ENCODE results near the gene EIF5B. TPM values are rescaled to one million over a fixed set of nuclear protein-coding genes. Genes with fewer than 3 reads are reported as not detected.

EIF5B gene, protein sequence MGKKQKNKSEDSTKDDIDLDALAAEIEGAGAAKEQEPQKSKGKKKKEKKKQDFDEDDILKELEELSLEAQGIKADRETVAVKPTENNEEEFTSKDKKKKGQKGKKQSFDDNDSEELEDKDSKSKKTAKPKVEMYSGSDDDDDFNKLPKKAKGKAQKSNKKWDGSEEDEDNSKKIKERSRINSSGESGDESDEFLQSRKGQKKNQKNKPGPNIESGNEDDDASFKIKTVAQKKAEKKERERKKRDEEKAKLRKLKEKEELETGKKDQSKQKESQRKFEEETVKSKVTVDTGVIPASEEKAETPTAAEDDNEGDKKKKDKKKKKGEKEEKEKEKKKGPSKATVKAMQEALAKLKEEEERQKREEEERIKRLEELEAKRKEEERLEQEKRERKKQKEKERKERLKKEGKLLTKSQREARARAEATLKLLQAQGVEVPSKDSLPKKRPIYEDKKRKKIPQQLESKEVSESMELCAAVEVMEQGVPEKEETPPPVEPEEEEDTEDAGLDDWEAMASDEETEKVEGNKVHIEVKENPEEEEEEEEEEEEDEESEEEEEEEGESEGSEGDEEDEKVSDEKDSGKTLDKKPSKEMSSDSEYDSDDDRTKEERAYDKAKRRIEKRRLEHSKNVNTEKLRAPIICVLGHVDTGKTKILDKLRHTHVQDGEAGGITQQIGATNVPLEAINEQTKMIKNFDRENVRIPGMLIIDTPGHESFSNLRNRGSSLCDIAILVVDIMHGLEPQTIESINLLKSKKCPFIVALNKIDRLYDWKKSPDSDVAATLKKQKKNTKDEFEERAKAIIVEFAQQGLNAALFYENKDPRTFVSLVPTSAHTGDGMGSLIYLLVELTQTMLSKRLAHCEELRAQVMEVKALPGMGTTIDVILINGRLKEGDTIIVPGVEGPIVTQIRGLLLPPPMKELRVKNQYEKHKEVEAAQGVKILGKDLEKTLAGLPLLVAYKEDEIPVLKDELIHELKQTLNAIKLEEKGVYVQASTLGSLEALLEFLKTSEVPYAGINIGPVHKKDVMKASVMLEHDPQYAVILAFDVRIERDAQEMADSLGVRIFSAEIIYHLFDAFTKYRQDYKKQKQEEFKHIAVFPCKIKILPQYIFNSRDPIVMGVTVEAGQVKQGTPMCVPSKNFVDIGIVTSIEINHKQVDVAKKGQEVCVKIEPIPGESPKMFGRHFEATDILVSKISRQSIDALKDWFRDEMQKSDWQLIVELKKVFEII
- 54.3 TPM for polyA plus RNA-seq (2013, experiment 1 of 2)
- polyA plus RNA-seq (2013, experiment 2 of 2): 55.5 TPM

DNA sequence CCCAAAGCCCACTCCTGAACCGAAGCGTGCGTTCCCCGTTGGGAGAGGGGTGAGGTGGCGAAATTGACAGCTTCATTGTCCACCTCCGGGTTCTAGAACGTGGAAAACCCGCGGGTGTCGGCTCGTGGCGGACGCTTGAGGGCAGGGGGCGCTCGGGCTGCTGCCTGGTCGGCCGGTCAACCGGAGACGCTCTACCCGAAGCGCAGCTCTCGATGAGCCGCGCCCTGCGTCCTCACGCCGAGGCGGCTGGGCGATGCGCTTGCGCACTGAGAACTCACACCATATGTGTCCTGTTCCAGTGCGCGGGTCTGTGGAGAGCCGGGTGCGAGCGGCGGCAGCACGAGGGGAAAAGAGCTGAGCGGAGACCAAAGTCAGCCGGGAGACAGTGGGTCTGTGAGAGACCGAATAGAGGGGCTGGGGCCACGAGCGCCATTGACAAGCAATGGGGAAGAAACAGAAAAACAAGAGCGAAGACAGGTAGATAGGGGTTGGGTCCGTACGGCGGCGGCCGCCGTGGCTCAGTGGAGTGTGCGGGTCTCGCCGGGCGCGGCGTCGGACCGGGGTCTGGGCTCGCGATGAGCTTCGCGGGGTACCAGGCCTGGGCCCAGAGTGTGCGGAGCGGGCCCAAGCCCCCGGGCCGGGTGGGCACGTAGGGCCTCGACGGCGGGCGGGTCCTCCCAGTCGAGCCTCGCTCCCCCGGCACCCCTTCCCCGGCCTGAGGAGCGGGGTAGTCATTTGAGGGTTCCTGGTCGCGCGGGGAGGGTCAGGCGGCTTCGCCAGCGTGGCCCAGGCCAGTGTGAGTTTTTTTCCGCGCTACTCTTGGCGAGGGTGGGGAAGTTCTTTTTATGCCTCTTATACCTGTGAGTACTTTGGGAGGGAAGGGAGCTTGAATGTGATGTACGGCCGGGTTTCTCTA lies at the start of gene EIF5B:
TSS of gene EIF5B (plus strand) at position 277 of the 916 bp plus-strand sequence. CDS start at position 443, 166 bp downstream.
- no peaks in the 10 kb centered on the region for H3K27me3 ChIP-seq (ENCODE audit: control insufficient read depth in 3 of 3, insufficient read depth in 3 of 3, low read depth in 1 of 3, low read length in 3 of 3)
- peak; percentile 93 for DNase-seq (ENCODE audit: low spot score)
- peak within 1 kb of the TSS; percentile 42 for H3K27ac ChIP-seq (replicated peaks; ENCODE audit: low read length)

GRCh38 chr2:99297994-99298393 lies 39.2 kb upstream of the EIF5B start:
- no peaks in the 10 kb centered on the region for H3K4me1 ChIP-seq (ENCODE audit: control insufficient read depth in 2 of 2, insufficient read depth in 1 of 2, low read depth in 1 of 2, low read length in 2 of 2)
- no peak overlapping the region for H3K14ac ChIP-seq (ENCODE audit: low read length)
- no CpG with 5 or more reads among the region's 2 CpGs for WGBS, 2 donors (ENCODE audit: extremely low coverage in 2 of 2, insufficient read length in 2 of 2, insufficient replicate concordance in 1 of 2)
- H2BK120ac ChIP-seq (ENCODE audit: low read depth, low read length): no peak overlapping the region
- H2BK5ac ChIP-seq (ENCODE audit: low read length): no peak overlapping the region
- no peak overlapping the region for H3K4me3 ChIP-seq (ENCODE audit: low read length in 2 of 2)
- no peak overlapping the region for H4K91ac ChIP-seq (ENCODE audit: low read depth, low read length, poor library complexity)
- no peak overlapping the region for H3K4ac ChIP-seq (ENCODE audit: low read length)
- no peak for DNase-seq (ENCODE audit: low spot score)
- H3K9me3 ChIP-seq (replicated peaks in 1 of 2; ENCODE audit: control insufficient read depth in 2 of 2, insufficient read depth in 1 of 2, low read depth in 1 of 2, low read length in 2 of 2): peaks cover 0 to 2% of the 10 kb centered on the region in 2 donors
- no peak overlapping the region for H3K23ac ChIP-seq (ENCODE audit: low read depth, low read length, poor library complexity)
- H3K27ac ChIP-seq (replicated peaks; ENCODE audit: low read length): no peak overlapping the region
- peaks cover 0 to 2% of the 10 kb centered on the region in 2 donors for H3K36me3 ChIP-seq (replicated peaks in 1 of 2; ENCODE audit: control insufficient read depth in 2 of 2, insufficient read depth in 2 of 2, low read length in 2 of 2)
- H3K18ac ChIP-seq (ENCODE audit: low read length): no peak overlapping the region
- H2BK12ac ChIP-seq (ENCODE audit: low read length): no peak overlapping the region
- H2AFZ ChIP-seq (ENCODE audit: low read length): no peak overlapping the region
- H2BK15ac ChIP-seq (ENCODE audit: low read length): no peak overlapping the region
- no peak overlapping the region for H2AK5ac ChIP-seq (ENCODE audit: low read depth, low read length)
- H3K79me1 ChIP-seq (ENCODE audit: low read depth, low read length): no peaks in the 10 kb centered on the region
- H3K4me2 ChIP-seq (ENCODE audit: insufficient read depth, low read length, poor library complexity, severe bottlenecking): no peak overlapping the region
- H4K8ac ChIP-seq (ENCODE audit: low read depth, low read length): no peak overlapping the region
- H3K9ac ChIP-seq (ENCODE audit: low read depth, low read length, poor library complexity): no peak overlapping the region
- H3K27me3 ChIP-seq (ENCODE audit: control insufficient read depth in 3 of 3, insufficient read depth in 3 of 3, low read depth in 1 of 3, low read length in 3 of 3): no peaks in the 10 kb centered on the region

More for the DNA sequence above, at the start of gene EIF5B:
- H2BK120ac ChIP-seq (ENCODE audit: low read depth, low read length): no peak within 1 kb of the TSS
- no peak within 1 kb of the TSS for H2BK5ac ChIP-seq (ENCODE audit: low read length)
- peak within 1 kb of the TSS; percentile 65 for H3K18ac ChIP-seq (ENCODE audit: low read length)
- H2BK12ac ChIP-seq (ENCODE audit: low read length): peak within 1 kb of the TSS; percentile 30
- peaks cover 0 to 14% of the 10 kb centered on the region in 2 donors for H3K36me3 ChIP-seq (replicated peaks in 1 of 2; ENCODE audit: control insufficient read depth in 2 of 2, insufficient read depth in 2 of 2, low read length in 2 of 2)
- peak within 1 kb of the TSS; percentile 94 for H2AFZ ChIP-seq (ENCODE audit: low read length)
- H4K91ac ChIP-seq (ENCODE audit: low read depth, low read length, poor library complexity): no peak within 1 kb of the TSS
- no CpG with 5 or more reads among the region's 87 CpGs for WGBS, 2 donors (ENCODE audit: extremely low coverage in 2 of 2, insufficient read length in 2 of 2, insufficient replicate concordance in 1 of 2)
- H2AK5ac ChIP-seq (ENCODE audit: low read depth, low read length): peak within 1 kb of the TSS; percentile 70
- peak within 1 kb of the TSS; percentile 72 to 99 for H3K4me3 ChIP-seq (ENCODE audit: low read length in 2 of 2)
- H3K4ac ChIP-seq (ENCODE audit: low read length): no peak within 1 kb of the TSS
- H3K14ac ChIP-seq (ENCODE audit: low read length): peak within 1 kb of the TSS; percentile 56
- H2BK15ac ChIP-seq (ENCODE audit: low read length): no peak within 1 kb of the TSS
- peak within 1 kb of the TSS; percentile 88 for H3K4me2 ChIP-seq (ENCODE audit: insufficient read depth, low read length, poor library complexity, severe bottlenecking)
- H4K8ac ChIP-seq (ENCODE audit: low read depth, low read length): no peak within 1 kb of the TSS
- H3K23ac ChIP-seq (ENCODE audit: low read depth, low read length, poor library complexity): peak within 1 kb of the TSS; percentile 91
- no peaks in the 10 kb centered on the region for H3K9me3 ChIP-seq (replicated peaks in 1 of 2; ENCODE audit: control insufficient read depth in 2 of 2, insufficient read depth in 1 of 2, low read depth in 1 of 2, low read length in 2 of 2)
- peak within 1 kb of the TSS; percentile 94 for H3K9ac ChIP-seq (ENCODE audit: low read depth, low read length, poor library complexity)
- peaks cover 6% of the 10 kb centered on the region for H3K79me1 ChIP-seq (ENCODE audit: low read depth, low read length)
- peaks cover 7 to 8% of the 10 kb centered on the region in 2 donors for H3K4me1 ChIP-seq (ENCODE audit: control insufficient read depth in 2 of 2, insufficient read depth in 1 of 2, low read depth in 1 of 2, low read length in 2 of 2)

- no peak overlapping the region for H3K4ac ChIP-seq (ENCODE audit: low read length)
- no peak overlapping the region for H3K9ac ChIP-seq (ENCODE audit: low read depth, low read length, poor library complexity)
- H3K27me3 ChIP-seq (ENCODE audit: control insufficient read depth in 3 of 3, insufficient read depth in 3 of 3, low read depth in 1 of 3, low read length in 3 of 3): no peaks in the 10 kb centered on the region
- H3K4me1 ChIP-seq (ENCODE audit: control insufficient read depth in 2 of 2, insufficient read depth in 1 of 2, low read depth in 1 of 2, low read length in 2 of 2): no peaks in the 10 kb centered on the region
- no peak overlapping the region for H2BK15ac ChIP-seq (ENCODE audit: low read length)
- H4K8ac ChIP-seq (ENCODE audit: low read depth, low read length): no peak overlapping the region
- H3K27ac ChIP-seq (replicated peaks; ENCODE audit: low read length): no peak overlapping the region
- H2AK5ac ChIP-seq (ENCODE audit: low read depth, low read length): no peak overlapping the region
- no peaks in the 10 kb centered on the region for H3K79me1 ChIP-seq (ENCODE audit: low read depth, low read length)
- no peak overlapping the region for H3K23ac ChIP-seq (ENCODE audit: low read depth, low read length, poor library complexity)
- no peak overlapping the region for H2BK5ac ChIP-seq (ENCODE audit: low read length)
- H3K36me3 ChIP-seq (replicated peaks in 1 of 2; ENCODE audit: control insufficient read depth in 2 of 2, insufficient read depth in 2 of 2, low read length in 2 of 2): peaks cover 0 to 2% of the 10 kb centered on the region in 2 donors
- H2BK120ac ChIP-seq (ENCODE audit: low read depth, low read length): no peak overlapping the region
- peaks cover 0 to 2% of the 10 kb centered on the region in 2 donors for H3K9me3 ChIP-seq (replicated peaks in 1 of 2; ENCODE audit: control insufficient read depth in 2 of 2, insufficient read depth in 1 of 2, low read depth in 1 of 2, low read length in 2 of 2)
- no peak overlapping the region for H3K18ac ChIP-seq (ENCODE audit: low read length)
- no peak overlapping the region for H2AFZ ChIP-seq (ENCODE audit: low read length)
- H3K4me3 ChIP-seq (ENCODE audit: low read length in 2 of 2): no peak overlapping the region
- no peak for DNase-seq (ENCODE audit: low spot score)
- H4K91ac ChIP-seq (ENCODE audit: low read depth, low read length, poor library complexity): no peak overlapping the region
- no peak overlapping the region for H2BK12ac ChIP-seq (ENCODE audit: low read length)
- H3K14ac ChIP-seq (ENCODE audit: low read length): no peak overlapping the region
- WGBS, 2 donors (ENCODE audit: extremely low coverage in 2 of 2, insufficient read length in 2 of 2, insufficient replicate concordance in 1 of 2): 100% methylated on average over 3 of the region's 7 CpGs; no CpG with 5 or more reads in 1 of the 2 donors
- no peak overlapping the region for H3K4me2 ChIP-seq (ENCODE audit: insufficient read depth, low read length, poor library complexity, severe bottlenecking)
Observed at GRCh38 chr2:99299580-99299979, 37.6 kb upstream of the EIF5B start.

Data from neuronal stem cell (in vitro differentiated cells).